ENCODE data around the gene SLIT3. TPM values are rescaled to one million over a fixed set of nuclear protein-coding genes. Genes with fewer than 3 reads are reported as not detected.

SLIT3 gene
- total RNA-seq, 1 experiment from 2014 or later = 0.10 TPM

DNA sequence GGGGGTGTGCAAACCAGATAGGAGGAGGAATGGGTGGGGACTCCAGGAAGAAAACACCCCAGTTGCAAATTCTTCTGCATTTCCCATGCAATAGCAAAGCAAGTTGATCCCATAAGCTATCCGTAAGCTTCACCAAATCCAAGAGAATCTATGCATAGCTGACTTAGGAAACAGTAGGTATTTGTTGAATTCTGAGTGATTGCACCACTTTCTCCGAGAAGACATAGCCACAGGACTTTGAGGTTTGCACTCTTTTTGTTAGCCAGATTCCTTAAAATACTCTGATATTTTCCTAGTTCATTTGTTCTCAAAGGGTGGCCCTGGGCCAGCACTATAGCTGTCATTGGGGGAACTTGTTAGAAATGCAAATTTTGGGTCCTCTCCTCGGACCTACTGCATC is 271.9 kb downstream of the SLIT3 start (continued):
- TF ChIP-seq, protein P1, sequence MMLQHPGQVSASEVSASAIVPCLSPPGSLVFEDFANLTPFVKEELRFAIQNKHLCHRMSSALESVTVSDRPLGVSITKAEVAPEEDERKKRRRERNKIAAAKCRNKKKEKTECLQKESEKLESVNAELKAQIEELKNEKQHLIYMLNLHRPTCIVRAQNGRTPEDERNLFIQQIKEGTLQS (IDR thresholded peaks at IDR 0.05) = no peak
- TF ChIP-seq EZH2phosphoT487 (IDR thresholded peaks at IDR 0.05; ENCODE audit: borderline replicate concordance) (no peak), ZFX (IDR thresholded peaks at IDR 0.05) (no peak)

DNA sequence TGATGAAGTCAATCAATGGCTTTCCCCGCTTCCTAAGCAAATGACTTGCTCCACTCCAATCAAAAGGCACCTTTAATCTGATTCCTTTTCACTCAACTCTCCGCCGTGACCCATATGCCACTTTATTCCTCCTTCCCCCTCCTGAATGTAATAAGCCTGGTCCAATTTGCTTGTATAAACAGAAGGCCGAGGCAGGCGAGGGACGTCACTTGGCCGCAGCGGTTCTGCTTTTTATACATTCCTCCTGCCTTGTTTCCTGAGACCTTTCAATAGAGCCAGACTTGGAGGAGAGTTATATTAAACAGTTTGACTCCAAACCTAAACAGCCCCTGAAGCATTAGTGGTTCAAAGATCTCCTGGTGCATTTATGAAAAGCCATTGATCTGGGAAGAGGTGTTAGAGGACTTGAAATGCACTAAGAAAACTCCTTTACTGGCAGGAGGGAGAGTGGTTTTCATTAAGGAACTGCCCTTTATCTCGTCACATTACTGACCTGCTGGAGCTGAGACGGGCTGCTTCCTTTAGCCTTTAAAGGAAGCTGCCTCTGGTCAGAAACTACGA is 273.4 kb downstream of the SLIT3 start:
- intact Hi-C loops (cut with micrococcal nuclease) = no loop called here
- Histone ChIP-seq H3K36me3 (ENCODE audit: control insufficient read depth in 1 of 2, insufficient read depth in 2 of 2, low read length in 2 of 2) (no peaks in the 10 kb centered on the region), H3K9me2 (ENCODE audit: insufficient read depth) (no peaks in the 10 kb centered on the region), H3K4me2 (ENCODE audit: low read length) (no peak overlapping the region), H2AFZ (ENCODE audit: low read depth, low read length, poor library complexity, severe bottlenecking) (no peak overlapping the region), H3K79me2 (ENCODE audit: insufficient read depth, low read length) (no peaks in the 10 kb centered on the region), H3K27ac (ENCODE audit: low read depth, low read length) (no peak overlapping the region), H3K4me1 (ENCODE audit: control insufficient read depth in 1 of 2, insufficient read depth in 2 of 2, low read length in 2 of 2) (no peaks in the 10 kb centered on the region), H3K4me3 (replicated peaks in 1 of 2; ENCODE audit: low read depth in 1 of 2, low read length in 2 of 2) (no peak overlapping the region), H3K9me3 (ENCODE audit: control insufficient read depth in 1 of 2, insufficient read depth in 1 of 2, low read depth in 1 of 2, low read length in 2 of 2) (no peaks in the 10 kb centered on the region), H3K9ac (ENCODE audit: low read length) (no peak overlapping the region), H3K27me3 (ENCODE audit: insufficient read depth, low read length) (peaks cover 38% of the 10 kb centered on the region), H4K20me1 (ENCODE audit: insufficient read depth) (no peaks in the 10 kb centered on the region)
- ChIA-PET RAD21 (ENCODE audit: low non-redundant PET in 1 of 2, low total read pairs in 2 of 2, uncharacterized antibody in 2 of 2, unreplicated experiment in 2 of 2) (no interaction called here), CTCF (no interaction called here), POLR2A (no interaction called here)
- TF ChIP-seq FOSL1 (IDR thresholded peaks at IDR 0.05; ENCODE audit: low read depth) (no peak), POLR2AphosphoS5 (IDR thresholded peaks at IDR 0.05; ENCODE audit: low read depth, low read length) (no peak), YY1 (IDR thresholded peaks at IDR 0.05; ENCODE audit: extremely low read depth, insufficient replicate concordance, low read depth, low read length) (no peak)
- TF ChIP-seq, protein P2, sequence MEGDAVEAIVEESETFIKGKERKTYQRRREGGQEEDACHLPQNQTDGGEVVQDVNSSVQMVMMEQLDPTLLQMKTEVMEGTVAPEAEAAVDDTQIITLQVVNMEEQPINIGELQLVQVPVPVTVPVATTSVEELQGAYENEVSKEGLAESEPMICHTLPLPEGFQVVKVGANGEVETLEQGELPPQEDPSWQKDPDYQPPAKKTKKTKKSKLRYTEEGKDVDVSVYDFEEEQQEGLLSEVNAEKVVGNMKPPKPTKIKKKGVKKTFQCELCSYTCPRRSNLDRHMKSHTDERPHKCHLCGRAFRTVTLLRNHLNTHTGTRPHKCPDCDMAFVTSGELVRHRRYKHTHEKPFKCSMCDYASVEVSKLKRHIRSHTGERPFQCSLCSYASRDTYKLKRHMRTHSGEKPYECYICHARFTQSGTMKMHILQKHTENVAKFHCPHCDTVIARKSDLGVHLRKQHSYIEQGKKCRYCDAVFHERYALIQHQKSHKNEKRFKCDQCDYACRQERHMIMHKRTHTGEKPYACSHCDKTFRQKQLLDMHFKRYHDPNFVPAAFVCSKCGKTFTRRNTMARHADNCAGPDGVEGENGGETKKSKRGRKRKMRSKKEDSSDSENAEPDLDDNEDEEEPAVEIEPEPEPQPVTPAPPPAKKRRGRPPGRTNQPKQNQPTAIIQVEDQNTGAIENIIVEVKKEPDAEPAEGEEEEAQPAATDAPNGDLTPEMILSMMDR (IDR thresholded peaks at IDR 0.05 in 2 of 3, conservative IDR thresholded peaks at IDR 0.05 in 1 of 3; ENCODE audit: borderline replicate concordance in 1 of 3, insufficient read depth in 1 of 3, low read depth in 2 of 3, low read length in 2 of 3) = no peak
- TF ChIP-seq, protein P3, sequence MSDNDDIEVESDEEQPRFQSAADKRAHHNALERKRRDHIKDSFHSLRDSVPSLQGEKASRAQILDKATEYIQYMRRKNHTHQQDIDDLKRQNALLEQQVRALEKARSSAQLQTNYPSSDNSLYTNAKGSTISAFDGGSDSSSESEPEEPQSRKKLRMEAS (IDR thresholded peaks at IDR 0.05) = no peak
- DNase-seq (ENCODE audit: low read depth, low spot score) (no peak), ATAC-seq (no peak)
- BruUV-seq (replicated peaks) = no TSS peak

Measured in HCT116 (cell line).